Epithelial cell of esophagus (primary cell): ENCODE results near the gene YARS1.

Experiments used
- DNase-seq: peaks from one replicate; pipeline ENCODE4 v3.0.0; 2010; ENCODE audit warnings: low read depth
- H3K4me3 ChIP-seq: 2 replicates; pipeline ENCODE4 v1.5.1; 2011; ENCODE audit warnings: mild to moderate bottlenecking, low read length, control low read depth
- TF ChIP-seq, protein P1 (sequence below): IDR thresholded peaks from 2 replicates; pipeline ENCODE4 v1.5.1; 2011; ENCODE audit warnings: low read depth, mild to moderate bottlenecking, low read length, control low read depth, inconsistent platforms; ENCODE audit not compliant: insufficient read depth; ENCODE audit errors: missing control alignments

YARS1 gene

GRCh38 chr1:32780005-32780404 lies 37.2 kb downstream of the YARS1 start:
- TF ChIP-seq, protein P1, sequence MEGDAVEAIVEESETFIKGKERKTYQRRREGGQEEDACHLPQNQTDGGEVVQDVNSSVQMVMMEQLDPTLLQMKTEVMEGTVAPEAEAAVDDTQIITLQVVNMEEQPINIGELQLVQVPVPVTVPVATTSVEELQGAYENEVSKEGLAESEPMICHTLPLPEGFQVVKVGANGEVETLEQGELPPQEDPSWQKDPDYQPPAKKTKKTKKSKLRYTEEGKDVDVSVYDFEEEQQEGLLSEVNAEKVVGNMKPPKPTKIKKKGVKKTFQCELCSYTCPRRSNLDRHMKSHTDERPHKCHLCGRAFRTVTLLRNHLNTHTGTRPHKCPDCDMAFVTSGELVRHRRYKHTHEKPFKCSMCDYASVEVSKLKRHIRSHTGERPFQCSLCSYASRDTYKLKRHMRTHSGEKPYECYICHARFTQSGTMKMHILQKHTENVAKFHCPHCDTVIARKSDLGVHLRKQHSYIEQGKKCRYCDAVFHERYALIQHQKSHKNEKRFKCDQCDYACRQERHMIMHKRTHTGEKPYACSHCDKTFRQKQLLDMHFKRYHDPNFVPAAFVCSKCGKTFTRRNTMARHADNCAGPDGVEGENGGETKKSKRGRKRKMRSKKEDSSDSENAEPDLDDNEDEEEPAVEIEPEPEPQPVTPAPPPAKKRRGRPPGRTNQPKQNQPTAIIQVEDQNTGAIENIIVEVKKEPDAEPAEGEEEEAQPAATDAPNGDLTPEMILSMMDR: no peak
- no peak overlapping the region for H3K4me3 ChIP-seq
- DNase-seq: no peak

- TF ChIP-seq, protein P1: no peak
- H3K4me3 ChIP-seq: no peak overlapping the region
These were observed 37.9 kb downstream of the YARS1 start for GRCh38 chr1:32779242-32779641.

GRCh38 chr1:32775640-32776337 lies 41.4 kb downstream of the YARS1 start:
- TF ChIP-seq, protein P1: no peak
- DNase-seq: no peak
- no peak overlapping the region for H3K4me3 ChIP-seq

More at GRCh38 chr1:32779242-32779641, 37.9 kb downstream of the YARS1 start:
- no peak for DNase-seq

DNA sequence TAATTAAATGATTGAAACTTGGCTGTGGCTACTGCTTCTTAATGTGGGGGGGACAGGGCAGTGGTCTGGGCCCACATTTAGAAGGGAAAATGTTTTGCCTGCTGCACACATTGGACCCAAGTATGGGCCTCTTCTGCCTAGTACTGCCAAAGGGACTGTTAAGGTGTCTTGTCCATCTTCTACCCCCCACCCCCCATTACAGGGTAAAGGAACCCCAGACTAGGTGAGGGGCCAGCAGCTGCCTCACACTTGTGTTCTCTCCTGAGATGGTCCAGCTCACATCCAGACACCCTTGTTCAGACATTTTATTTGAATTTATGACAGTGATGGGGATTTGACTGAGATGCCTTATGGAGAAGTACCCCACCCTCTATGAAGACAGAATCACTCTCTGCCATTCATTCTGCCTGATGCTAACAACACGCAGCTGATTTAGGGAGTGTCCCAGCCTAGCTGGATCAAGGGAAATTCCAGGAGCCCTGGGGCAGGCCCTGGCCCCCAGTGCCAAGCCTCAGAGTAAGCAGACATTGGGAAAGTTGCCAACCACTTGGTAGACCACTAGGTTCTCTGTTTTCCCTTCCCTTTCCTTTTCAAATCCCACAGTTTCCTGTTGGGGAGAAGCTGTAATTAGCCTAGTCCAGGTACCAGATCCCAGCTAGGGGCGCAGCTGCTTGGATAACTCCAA lies 42.1 kb downstream of the YARS1 start:
- H3K4me3 ChIP-seq: no peak overlapping the region
- DNase-seq: peak; percentile 73

DNA sequence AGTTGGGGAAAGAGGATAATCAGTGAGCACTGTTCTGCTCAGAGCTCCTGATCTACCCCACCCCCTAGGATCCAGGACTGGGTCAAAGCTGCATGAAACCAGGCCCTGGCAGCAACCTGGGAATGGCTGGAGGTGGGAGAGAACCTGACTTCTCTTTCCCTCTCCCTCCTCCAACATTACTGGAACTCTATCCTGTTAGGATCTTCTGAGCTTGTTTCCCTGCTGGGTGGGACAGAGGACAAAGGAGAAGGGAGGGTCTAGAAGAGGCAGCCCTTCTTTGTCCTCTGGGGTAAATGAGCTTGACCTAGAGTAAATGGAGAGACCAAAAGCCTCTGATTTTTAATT lies 42.7 kb downstream of the YARS1 start:
- TF ChIP-seq, protein P1: no peak
- no peak overlapping the region for H3K4me3 ChIP-seq
- no peak for DNase-seq

More for the DNA sequence above, 42.1 kb downstream of the YARS1 start:
- TF ChIP-seq, protein P1: no peak

GRCh38 chr1:32773764-32774463 lies 43.2 kb downstream of the YARS1 start:
- no peak for DNase-seq

More at GRCh38 chr1:32773764-32774463, 43.2 kb downstream of the YARS1 start:
- TF ChIP-seq, protein P1: no peak
- H3K4me3 ChIP-seq: no peak overlapping the region
